CD4-positive, alpha-beta T cell treated with Interleukin-21 for 1 hour (primary cell): ENCODE measurements around the gene GNPTAB.

Source experiments
- DNase-seq: peaks from one replicate; pipeline ENCODE4 v3.0.0-alpha.2; 2020

GNPTAB gene

DNA sequence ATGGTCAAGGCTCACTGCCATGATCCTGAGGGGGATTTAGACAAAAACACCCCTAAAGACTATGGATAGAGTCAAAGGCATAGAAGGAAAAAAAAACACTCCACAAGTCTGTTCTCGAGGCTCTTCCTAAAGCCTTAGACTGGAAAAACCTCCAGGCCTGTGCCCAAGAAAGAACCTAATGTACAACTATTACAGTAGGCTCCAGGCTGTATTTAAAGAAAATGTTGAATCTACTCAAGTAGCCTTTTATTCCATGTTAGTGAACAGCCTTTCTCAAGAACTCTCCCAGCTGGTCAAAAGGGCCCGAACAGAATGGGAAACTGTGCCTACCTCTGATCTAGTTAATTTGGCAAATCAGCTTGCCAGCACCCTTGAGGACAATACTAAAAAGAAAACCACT, 28.3 kb downstream of the GNPTAB start:
- no peak for DNase-seq

DNA sequence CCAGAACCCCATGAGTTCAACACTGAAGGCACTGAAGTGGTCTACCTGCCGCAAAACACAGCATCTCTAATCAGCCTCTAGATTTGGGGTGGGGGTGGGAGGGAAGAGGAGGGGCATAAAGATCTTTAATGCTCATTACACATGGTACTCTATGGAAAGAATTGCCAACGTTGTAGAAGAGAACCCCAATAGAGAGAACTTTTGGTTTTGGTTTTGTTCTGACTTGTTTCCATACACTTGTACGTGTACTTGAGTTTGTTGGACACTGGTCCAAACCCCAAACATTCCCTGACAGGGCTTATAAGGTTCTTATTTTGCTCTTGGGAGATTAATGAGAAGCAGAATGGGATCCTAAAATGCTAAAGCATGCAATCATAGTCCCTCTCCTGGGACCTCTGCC, 31.0 kb downstream of the GNPTAB start:
- peak; percentile 13 for DNase-seq

DNA sequence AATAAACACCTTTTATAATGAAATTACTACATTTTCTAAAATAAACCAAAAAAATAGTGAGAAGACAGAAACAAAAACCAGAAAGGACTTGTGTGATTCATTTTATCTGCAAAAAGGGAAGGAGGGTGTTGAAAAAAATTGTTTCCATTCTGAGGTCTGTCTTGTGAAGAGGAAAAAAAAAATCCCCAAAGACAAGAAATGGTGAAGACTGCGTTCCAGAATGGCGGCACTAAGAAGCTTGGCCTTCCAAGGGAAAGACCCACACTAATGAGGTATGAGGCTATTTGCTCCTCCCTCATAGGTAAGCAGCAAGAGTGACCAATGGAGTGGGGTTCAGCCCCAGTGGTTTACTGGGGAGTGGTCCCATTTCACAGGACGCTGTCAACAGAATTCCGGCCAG, 35.0 kb downstream of the GNPTAB start:
- DNase-seq = no peak

DNA sequence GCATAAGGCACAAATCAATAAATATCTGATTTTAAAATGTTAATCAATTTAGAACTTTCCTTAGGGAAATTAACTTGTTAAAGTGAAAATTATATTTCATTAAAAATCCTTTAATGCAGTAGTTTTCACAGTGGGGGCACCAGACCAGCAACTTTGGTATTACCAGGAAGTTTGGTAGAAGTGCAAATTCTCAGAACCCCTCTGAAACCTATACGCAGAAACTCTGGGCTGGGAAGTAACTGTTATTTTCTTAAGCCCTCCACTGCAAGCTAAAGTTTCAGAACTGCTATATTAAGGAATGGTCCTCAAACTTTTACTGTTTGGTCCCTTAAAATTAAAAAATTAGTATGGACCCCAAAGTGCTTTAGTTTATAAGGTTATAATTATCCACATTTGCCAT, 35.7 kb downstream of the GNPTAB start:
- DNase-seq = no peak

DNA sequence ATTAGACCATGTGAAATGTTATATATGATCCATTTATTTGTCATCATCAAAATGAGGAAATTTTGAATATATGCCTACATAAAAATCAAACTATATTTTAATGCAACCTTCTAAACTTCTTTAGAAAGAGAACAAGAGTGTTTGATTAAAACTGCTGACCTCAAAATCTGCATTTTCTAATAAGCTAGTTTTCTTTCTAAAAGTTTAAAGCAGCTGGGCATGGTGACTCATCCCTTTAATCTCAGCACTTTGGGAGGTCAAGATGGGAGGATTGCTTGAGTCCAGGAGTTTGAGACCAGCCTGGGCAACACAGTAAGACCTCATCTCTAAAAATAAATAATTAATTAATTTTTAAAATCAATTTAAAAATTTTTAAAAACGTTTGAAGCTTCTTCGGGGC, 36.2 kb downstream of the GNPTAB start:
- DNase-seq = no peak

DNA sequence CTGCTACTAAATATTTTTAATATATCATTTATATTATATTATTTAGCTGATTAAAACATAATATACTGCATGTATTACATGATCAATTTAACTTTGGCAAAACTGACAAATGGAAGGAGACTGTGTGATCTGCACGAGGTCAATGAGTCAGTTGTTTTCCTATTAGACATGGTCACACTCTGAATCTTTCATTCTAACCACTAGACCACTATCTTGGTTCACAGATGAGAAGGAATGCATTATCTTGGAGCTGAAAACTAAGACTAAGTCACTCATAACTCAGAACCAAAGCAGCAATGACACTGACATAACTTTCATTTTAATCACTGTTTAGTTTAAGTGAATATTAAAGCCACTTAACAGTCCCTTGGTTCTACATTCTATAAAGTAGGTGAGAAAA, 37.4 kb downstream of the GNPTAB start:
- no peak for DNase-seq

DNA sequence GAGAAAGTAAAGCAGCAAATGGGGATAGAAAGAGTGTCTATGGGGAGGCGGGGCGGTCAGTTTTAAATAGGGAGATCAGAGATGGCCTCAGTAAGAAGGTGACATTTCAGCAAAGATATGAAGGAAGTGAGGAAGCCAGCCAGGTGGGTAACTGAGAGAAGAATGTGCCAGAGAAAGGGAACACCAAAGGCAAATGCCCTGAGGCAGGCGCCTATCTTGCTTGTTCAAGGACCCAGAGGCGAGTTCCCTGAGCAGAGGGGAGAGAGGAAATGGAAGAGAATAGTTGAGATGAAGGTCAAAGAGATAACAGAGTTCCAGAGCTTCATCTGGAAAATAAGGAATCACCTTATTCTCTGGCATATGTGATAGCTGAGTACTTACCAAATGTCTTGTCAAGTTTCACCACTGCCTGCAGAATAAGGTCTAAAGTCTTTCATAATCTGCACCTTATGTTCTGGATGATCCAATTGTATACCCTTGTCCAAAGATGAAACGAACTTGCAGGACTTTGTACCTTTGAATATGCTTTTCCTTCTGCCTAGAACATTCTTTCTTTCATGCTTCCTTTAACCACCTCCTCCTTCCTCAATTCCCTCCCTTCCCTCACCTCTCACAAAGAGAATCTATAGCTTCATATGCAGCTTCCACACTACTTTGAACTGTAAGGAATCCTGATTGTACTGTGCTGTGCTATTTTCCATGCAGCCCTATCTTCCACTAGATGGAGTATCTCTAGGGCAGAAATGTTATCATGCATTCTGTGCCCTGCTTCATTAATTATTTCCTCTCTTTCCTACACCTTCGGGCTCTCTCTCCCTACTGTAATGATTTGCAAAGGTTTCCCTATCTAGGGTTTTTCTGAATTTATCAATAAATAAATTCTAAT, 38.5 kb downstream of the GNPTAB start:
- peak; percentile 13 for DNase-seq

DNA sequence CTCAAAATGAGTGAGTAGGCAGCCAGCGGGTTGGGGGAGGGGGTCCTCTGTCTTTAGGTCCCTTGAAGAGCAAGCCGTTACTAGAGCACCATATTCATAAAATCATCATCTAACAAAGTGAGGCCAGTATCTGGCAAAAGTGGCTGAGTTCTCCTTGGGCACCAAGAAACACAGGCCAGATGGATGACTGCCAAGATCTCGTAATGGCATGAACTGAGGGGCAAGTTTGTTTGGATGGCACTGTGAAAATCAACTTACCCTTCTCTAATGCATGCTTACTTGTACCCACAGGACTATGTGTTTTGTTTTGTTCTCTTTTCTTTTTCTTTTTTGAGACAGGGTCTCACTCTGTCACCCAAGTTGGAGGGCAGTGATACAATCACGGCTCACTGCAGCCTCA, 41.6 kb downstream of the GNPTAB start:
- no peak for DNase-seq

DNA sequence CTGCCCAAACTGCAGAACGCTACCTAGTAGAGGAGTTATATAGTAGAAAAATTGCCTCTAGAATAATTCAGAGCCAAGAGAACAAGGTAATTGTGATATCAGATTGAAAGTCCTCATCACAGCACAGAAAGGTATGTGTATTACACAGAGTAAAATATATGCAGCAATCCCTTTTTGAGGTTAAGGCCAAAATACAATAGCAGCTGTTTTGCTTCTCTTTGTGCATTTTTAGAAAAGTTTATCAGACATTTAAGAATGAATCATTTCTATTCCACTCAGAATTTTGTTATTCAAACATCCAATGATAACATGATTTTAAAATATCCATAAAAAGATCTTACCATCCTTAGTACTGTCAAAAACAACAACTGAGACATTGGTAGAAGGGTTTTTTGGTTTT, 45.1 kb downstream of the GNPTAB start:
- no peak for DNase-seq

DNA sequence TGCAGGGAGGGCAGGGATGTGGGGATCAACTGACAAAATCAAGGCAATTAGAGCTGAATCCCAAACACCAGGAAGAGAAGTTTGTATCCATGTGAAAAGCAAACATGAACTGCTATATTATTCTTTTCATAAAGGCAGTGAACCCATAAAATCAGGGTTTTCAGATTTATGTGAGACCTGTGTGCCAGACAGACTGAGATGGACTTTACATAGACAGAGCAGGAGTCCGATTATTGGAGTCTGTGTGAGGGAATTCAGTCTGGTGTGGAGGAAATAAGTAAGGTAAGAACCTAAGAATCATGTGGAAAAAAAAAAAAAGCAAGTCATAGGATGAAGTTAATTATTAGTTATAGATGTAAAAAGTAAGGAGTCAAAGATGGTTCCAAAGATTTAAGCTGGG, 46.4 kb downstream of the GNPTAB start:
- no peak for DNase-seq

DNA sequence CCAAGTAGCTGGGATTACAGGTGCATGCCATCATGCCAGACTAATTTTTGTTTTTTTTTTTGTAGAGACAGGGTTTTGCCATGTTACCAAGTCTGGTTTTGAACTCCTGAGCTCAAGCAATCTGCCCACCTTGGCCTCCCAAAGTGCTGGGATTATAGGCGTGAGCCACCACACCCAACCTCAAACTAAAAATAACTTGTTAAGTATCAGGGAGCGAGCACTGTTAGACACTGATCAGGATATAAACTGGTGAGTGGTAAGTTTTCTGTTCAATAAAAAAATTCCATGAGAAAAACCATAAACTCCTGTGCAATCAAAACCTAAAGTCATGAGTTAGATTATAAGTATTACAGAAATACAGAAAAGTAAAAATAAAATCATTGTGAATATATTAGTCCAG, 46.9 kb downstream of the GNPTAB start:
- no peak for DNase-seq

DNA sequence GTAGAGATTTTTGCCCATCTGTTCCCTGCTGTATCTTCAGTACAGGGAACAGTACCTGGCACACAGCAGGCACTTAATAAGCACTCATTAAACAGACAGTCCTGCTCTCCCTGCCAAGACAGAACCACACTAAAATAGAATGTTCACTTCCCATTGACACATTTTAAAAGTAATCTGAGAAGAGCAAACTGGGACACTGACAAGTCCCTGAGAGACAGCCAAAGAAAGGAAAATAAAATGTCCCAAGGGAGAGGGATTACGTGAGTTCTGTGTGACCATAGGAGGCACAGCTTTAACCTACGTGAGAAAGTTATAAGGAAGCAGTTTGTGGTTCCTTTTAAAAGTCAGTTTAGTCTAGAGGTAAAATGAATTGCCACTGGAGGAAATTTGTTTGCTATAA, 47.6 kb downstream of the GNPTAB start:
- no peak for DNase-seq

DNA sequence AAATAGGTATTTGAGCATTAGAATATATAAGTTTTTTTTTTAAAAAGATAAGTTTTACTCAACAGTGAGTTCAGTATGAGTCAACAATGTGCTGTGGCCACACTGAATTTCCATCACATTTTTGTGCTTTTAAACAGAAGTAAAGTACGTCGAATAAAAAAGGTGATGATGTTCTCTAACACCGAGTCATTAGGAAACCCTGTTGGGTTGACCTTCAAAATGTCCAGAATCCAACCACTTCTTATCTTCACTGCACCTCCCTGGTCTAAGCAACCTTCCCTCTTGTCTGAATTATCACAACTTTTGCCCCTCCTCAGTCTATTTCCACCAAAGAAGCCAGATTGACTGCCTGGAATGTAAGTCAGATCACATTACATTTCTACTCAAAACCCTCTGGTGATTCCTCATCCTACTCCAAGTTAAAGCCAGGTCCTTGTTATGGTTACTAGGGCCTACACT, 48.5 kb downstream of the GNPTAB start:
- no peak for DNase-seq

DNA sequence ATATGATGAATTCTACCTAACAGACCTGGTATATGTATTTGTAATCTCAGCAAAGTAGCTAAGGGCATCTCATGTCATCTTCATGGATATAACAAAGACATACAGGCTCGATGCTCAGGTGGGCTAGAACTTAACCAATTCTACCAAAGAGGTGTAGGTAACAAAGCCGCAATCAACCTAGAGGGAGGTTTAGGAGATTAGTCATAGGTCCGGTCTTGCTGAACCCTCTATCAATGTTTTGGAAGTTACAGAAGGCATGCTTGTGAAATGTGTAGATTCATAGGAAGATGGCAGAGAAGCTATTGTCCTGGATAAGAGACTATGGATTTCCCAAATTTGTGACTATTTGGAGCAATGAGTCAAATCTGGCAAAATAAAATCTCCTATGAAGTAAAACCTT, 48.9 kb downstream of the GNPTAB start:
- no peak for DNase-seq

DNA sequence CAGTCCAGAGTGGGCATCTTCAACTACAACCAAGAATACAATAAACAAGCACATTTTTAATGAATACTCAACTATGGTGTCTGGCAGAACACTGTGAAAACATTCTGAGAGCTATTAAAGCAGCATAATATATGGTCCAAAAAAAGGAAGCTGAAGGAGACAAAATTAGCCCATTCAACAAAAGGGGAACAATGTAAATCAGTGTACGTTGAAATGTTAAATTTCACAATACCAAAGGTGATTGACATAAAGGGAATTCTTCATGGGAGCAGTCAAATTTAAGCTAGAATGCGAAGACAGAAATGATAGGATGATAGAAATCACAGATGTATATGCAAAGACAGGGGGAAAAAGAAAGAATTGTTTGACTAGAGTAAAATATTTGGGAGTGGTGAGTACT, 50.2 kb downstream of the GNPTAB start:
- DNase-seq = no peak

DNA sequence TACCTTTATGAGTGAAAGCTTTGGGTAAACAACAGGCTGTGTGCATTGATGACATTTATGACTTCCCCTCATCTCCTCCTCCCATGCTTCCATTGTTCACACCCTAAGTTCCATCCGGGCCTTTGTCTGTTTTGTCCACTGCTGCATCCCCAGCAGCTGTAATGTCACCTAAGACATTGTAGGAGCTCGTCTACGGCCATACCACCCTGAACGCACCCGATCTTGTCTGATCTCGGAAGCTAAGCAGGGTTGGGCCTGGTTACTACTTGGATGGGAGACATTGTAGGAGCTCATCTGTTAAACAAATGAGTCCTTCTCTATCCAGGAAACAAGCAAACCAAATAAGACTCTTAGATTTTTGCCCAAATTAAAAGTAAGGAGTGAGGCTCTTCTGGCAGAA, 51.1 kb downstream of the GNPTAB start:
- no peak for DNase-seq

DNA sequence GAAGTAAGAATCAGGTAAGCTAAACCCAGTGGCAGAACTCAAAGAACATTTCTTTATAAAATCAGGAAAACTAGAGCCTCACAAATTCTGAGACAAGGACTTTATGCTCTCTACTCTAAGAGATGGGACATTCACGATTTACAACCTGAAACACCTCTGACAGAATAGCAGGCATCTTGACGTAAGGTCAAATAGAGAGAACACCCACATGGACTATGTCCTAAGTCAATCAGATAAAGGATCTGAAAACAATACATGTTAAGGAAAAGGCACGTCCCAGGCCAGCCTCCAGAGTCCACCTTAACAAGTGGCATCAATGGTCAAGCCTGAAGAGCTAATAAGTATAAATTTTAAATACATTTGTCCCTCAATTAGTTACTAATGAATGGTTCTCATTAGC, 51.6 kb downstream of the GNPTAB start:
- DNase-seq = no peak

DNA sequence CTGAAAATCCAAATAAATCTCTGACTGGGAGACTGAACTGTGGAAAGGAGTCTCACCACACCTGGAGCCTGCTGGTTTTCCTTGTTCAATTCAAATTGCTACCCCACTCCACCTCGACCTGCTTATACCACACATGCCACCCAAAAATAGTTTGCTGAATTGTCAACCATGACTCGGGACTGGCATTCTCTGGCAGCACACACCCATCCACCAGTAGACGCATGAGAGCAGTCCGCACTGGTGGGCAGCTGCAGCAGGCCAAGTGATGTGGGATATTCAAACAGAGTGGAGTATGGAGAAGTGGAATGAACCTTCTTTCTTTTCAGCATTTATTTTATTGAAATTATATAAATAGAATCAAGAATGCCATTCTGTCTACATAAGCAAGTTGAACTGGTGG, 52.8 kb downstream of the GNPTAB start:
- no peak for DNase-seq

DNA sequence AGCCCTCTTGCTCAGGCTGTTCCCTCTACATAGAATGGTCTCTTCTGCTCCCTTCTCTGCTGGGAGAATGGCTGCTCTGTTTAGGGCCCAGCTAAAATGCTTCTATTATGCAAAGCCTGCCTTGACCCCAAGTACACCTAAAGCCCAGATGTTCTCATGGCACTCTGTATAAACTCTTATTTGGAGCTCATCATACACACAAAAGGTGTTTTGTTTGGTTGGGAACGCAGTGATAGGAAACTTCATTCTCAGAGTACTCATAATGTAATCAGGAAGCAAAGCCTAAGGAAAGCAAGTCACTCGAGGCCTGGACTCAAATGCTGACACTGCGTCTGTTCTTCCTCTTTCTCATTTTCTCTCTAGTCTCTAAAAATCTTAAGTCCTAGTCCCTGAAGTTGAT, 53.3 kb downstream of the GNPTAB start:
- DNase-seq = no peak

DNA sequence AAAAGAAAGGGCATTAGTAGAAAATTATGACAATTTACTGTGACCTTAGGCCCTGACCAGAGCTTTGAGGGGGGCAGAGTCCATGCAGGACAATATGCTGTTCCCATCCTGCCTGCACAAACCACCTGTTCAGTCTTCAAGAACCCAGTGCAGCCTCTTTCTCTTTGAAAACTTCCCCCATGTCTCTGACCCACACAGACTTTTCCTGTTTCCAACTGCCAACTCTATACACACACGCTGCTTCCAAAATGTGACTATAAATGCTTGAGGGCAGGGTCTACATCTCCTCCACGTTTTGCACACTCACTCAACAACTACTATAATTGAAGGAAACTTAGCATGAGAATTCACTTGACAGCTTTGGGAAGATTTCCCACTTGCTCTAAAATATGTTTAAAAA, 54.9 kb downstream of the GNPTAB start:
- DNase-seq = no peak

DNA sequence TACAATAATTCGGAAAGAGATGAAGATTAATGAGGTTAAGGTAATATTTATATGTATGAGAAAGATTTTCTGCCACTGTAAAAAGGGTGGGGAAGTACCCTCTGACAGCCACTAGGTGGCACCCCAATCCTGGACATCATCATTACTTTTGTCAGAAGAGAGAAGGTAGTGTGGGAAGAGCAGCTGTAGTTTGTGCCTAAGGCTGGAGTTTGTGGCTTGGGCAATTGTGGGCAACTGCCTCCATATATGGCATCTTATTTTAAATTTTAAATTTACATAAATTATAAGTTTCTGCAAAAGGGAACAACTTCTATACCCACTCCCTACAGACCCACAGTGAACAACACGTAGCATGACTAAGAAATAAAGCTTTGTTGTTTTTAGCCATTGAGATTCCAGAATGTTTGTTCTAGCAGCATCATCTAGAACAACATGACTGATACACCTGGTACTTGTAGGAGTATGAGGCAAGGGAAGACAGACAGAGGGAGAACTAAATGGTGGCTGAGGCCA, 57.1 kb downstream of the GNPTAB start:
- DNase-seq = peak; percentile 79

DNA sequence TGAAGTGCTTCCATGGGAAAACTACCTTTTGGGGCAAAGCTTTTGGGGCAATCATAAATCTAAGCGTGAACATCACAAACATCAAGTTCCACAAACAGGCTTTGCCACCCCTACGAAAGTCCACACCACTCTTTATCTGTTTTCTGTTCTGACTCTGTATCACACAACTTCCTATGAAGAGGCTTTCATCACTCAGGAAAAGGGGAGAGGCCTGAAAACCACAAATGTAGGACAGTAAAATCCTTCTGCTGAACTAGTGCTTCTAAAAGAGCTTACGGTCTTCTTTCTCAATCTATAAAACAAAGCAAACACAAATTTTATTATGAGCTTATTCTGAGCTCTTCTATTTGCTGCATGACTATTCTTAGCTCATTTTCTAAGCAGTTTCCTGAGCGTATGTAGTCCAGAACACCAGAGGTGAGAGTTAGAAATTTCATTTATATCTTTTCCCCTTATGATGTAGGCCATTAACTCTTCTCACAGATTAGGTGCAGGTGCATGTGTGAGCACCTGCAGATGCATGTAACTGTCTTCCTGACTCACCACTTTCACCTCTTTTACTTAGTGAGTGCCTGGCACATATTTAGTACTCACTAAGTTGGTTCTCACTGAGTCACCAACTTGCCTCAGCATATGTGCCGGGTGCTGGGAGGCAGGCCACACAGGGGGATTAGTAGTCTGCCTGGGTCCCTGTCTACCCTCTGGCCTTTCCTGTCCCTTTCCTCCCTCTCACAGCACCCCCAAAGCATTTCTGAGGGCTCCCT, 58.6 kb downstream of the GNPTAB start:
- no peak for DNase-seq

DNA sequence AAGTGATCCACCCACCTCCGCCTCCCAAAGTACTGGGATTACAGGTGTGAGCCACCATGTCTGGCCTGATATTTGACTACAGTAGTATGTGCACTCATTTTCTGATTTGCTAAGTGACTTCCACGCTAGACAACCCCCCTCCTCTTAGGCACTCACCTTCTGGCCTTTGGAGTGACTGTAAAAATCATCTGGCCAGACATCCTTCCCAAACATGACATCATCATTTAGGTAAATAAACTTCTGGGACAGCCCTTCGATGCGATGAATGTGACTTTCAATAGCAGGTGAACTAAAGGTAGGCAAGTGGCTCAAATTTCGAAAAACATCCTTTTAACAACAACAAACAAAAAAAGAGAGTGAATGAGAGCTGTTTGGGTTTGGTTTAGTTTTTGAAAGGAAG, 60.9 kb downstream of the GNPTAB start:
- no peak for DNase-seq

DNA sequence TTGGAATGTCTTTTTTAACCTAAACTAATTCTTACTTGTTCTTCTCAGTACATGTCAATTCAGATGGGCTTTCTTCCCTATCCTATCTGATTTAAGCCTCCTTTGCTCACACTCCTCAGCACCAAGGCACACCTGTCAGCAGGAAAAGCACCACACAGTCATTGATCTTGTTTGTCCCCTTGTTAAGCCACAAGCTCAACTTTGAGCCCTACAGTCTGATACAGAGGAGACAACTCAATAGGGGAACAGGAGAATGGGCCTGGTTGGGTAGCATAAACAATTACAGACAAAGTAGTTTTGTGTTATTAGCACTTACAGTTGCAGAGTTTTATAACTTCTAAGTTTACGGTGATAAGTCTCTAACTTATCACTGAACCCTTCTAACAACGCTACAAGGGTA, 62.0 kb downstream of the GNPTAB start:
- no peak for DNase-seq
